ENCODE measurements around the gene PSMD6. TPM values are rescaled to one million over a fixed set of nuclear protein-coding genes. Genes with fewer than 3 reads are reported as not detected.

PSMD6 gene
- total and polyA plus RNA-seq, 9 donors: 30.8 to 68.6 (median 55.7) TPM

DNA sequence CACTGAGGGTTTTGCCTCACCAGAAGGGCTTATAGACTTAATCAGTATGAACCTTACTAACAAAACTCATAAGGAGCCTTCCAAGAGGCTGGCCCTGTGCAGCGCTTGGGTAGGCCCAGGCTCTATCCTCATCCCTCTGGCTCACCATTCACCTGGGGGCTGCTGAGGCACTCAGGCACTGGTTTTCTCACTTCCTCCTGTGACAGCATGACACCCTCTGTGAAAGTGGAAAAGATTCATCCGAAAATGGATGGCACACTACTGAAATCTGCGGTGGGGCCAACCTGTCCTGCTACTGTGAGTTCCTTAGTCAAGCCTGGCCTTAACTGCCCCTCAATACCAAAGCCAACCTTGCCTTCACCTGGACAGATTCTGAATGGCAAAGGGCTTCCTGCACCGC is 41.3 kb downstream of the PSMD6 start:
- no peaks in the 10 kb centered on the region for H3K27me3 ChIP-seq
- H3K9me3 ChIP-seq: no peaks in the 10 kb centered on the region
- intact Hi-C loops (cut with DNase I): loop anchor here in 1 of 4 donors (10.0 kb wide), 1 partner anchor 57 kb away; no protein-coding TSS in a partner anchor
- H3K36me3 ChIP-seq: no peaks in the 10 kb centered on the region
- DNase-seq: no peak
- TF ChIP-seq, protein P1, sequence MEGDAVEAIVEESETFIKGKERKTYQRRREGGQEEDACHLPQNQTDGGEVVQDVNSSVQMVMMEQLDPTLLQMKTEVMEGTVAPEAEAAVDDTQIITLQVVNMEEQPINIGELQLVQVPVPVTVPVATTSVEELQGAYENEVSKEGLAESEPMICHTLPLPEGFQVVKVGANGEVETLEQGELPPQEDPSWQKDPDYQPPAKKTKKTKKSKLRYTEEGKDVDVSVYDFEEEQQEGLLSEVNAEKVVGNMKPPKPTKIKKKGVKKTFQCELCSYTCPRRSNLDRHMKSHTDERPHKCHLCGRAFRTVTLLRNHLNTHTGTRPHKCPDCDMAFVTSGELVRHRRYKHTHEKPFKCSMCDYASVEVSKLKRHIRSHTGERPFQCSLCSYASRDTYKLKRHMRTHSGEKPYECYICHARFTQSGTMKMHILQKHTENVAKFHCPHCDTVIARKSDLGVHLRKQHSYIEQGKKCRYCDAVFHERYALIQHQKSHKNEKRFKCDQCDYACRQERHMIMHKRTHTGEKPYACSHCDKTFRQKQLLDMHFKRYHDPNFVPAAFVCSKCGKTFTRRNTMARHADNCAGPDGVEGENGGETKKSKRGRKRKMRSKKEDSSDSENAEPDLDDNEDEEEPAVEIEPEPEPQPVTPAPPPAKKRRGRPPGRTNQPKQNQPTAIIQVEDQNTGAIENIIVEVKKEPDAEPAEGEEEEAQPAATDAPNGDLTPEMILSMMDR (IDR thresholded peaks at IDR 0.05): no peak
- TF ChIP-seq POLR2A (IDR thresholded peaks at IDR 0.05) (no peak), EP300 (IDR thresholded peaks at IDR 0.05) (no peak)
- H3K27ac ChIP-seq: no peak overlapping the region
- H3K4me1 ChIP-seq (ENCODE audit: insufficient read depth): no peaks in the 10 kb centered on the region
- H3K4me3 ChIP-seq: no peak overlapping the region
- WGBS, 3 donors: 96 to 100% (median 97%) methylated on average over 4 of the region's 4 CpGs

DNA sequence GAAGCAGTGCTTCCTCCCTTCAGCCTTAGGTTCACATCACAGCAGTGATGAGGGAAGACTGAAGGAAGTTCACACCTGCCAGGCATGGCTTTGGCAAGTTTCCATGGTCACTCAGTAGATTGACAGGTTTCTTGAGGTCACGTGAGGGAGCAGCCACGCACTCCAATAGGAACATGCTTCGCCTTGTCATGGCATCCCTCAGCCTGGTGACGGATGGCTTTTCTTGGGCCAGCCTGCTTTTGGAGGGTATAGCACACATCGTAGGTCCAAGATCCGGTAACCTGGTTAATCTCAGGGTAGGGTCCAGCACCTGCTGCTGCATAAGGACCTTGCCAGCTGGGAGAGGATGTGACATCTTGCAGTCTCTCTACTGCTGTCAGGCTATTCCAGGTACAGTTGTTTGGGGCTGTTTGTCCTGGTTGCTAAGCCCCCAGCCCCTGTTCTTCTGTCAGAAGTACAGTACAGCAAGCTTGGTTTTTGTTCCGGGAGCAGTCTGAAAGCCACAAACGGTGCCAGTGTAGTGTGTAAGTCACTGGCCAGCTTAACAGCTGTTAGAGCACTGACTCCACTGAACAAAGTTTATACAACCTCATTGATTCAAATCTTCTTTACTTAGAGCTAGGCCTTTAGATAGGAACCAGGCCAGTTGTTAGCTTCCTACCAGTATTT is 42.3 kb downstream of the PSMD6 start:
- Histone ChIP-seq H3K27me3 (no peaks in the 10 kb centered on the region), H3K9me3 (no peaks in the 10 kb centered on the region), H3K36me3 (no peaks in the 10 kb centered on the region), H3K4me3 (no peak overlapping the region), H3K27ac (no peak overlapping the region), H3K4me1 (ENCODE audit: insufficient read depth) (peaks cover 2% of the 10 kb centered on the region)
- TF ChIP-seq EP300 (IDR thresholded peaks at IDR 0.05): no peak
- TF ChIP-seq, protein P1 (IDR thresholded peaks at IDR 0.05): no peak
- TF ChIP-seq POLR2A (IDR thresholded peaks at IDR 0.05): no peak
- 92 to 94% (median 93%) methylated on average over 8 of the region's 8 CpGs for WGBS, 3 donors
- intact Hi-C loops (cut with DNase I): loop anchor here in 1 of 4 donors (10.0 kb wide), 1 partner anchor 56 kb away; no protein-coding TSS in a partner anchor
- DNase-seq: no peak

DNA sequence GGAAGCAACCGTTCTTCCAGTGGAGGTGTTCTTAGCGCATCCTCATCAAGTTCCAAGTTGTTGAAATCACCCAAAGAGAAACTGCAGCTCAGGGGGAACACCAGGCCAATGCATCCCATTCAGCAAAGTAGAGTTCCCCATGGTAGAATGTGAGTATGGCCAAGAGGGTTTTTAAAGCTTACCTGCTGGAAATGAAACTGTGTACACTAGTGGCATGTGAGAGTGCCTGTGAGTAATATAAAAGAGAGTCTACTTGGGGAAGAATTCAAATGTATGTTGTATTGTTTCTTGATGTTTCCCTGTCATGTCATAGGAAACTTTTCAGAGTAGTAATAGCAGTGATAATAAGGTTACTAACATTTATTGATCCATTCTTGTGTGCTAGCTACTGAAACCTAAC is 43.3 kb downstream of the PSMD6 start:
- Histone ChIP-seq H3K9me3 (no peaks in the 10 kb centered on the region), H3K4me3 (no peak overlapping the region), H3K27me3 (no peaks in the 10 kb centered on the region), H3K4me1 (ENCODE audit: insufficient read depth) (peaks cover 2% of the 10 kb centered on the region), H3K27ac (no peak overlapping the region), H3K36me3 (no peaks in the 10 kb centered on the region)
- DNase-seq: no peak
- TF ChIP-seq, protein P1 (IDR thresholded peaks at IDR 0.05): no peak
- no peak for TF ChIP-seq EP300 (IDR thresholded peaks at IDR 0.05)
- TF ChIP-seq POLR2A (IDR thresholded peaks at IDR 0.05): no peak
- 83 to 92% (median 84%) methylated on average over 2 of the region's 2 CpGs for WGBS, 3 donors
- intact Hi-C loops (cut with DNase I): loop anchor here in 1 of 4 donors (10.0 kb wide), 1 partner anchor 55 kb away; no protein-coding TSS in a partner anchor

DNA sequence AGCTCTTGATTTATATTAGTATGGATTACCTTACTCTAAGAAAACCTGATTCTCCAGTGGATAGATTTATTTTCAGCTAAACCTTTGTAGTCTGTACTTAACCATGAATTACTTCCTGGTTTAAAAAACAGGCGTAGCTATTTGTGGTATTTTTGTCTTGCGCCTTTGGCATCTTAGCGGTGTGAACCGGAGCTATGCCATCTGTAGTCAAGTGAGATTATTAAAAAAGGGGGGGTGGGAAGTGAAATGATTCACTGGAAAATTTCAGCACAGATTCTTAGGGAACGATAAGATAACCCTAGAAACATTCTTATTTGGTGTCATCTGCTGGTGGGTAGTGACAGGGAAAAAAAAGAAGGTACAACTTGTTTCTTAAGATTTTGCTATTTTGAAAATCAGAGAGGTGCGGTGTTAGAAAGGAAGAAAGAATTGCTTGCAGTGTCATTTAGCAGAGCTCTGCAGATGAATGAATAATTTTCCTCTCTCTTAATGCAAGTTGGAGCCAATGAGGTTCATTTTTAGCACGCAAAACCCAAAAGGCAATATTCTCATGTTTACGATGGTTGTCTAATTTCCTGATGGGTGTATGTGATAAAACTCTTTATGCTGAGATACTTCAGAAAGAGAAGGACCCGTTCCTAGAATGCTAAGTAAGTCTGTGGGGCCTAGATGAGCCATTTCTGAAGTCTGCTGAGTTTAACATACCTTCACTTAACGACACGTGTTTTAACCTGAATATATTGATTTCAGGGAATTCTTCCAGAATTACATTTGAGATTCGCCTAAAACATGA is 44.0 kb downstream of the PSMD6 start:
- 86 to 91% (median 86%) methylated on average over 12 of the region's 12 CpGs for WGBS, 3 donors
- Histone ChIP-seq H3K27me3 (no peaks in the 10 kb centered on the region), H3K9me3 (no peaks in the 10 kb centered on the region), H3K27ac (no peak overlapping the region), H3K4me3 (no peak overlapping the region), H3K36me3 (no peaks in the 10 kb centered on the region), H3K4me1 (ENCODE audit: insufficient read depth) (peaks cover 2% of the 10 kb centered on the region)
- DNase-seq: no peak
- intact Hi-C loops (cut with DNase I): no loop called here
- TF ChIP-seq POLR2A (IDR thresholded peaks at IDR 0.05): no peak
- no peak for TF ChIP-seq EP300 (IDR thresholded peaks at IDR 0.05)
- TF ChIP-seq, protein P1 (IDR thresholded peaks at IDR 0.05): no peak

Measured in ovary (tissue), 9 donors.